GM23248 (cell line): Measurements from ENCODE around the gene PPP1R27.

ENCODE experiments used
- EZH2 ChIP-seq: fragments of 200-600 bp; sonication (generic); IDR thresholded peaks from 2 replicates; pipeline ENCODE4 v1.6.1; 2018; ENCODE audit warnings: antibody characterized with exemption, mild to moderate bottlenecking; ENCODE audit not compliant: insufficient read depth, poor library complexity, severe bottlenecking
- EZH2phosphoT487 ChIP-seq: fragments of 200-600 bp; sonication (generic); IDR thresholded peaks from 2 replicates; pipeline ENCODE4 v1.6.1; 2018; ENCODE audit warnings: antibody characterized with exemption, moderate library complexity, mild to moderate bottlenecking, low read depth; ENCODE audit not compliant: insufficient read depth

DNA sequence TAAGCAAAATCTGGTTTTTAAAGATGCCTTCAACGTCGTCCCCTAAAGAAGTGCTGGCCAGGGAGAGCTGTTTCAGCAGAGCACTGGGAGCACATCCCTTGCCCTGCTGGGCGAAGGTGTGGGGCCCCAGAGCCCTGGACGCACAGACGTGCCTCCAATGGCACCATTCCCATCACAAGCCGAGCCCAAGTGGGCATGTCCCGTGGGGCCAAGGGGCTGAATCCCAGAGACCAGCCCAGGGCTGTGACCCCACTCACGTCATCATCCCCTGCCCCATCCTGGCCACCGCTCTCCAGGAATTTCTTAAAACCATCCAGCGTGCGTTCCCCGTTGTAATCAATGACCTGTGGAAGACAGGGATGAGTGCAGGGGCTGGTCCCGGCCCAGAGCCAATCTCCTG, 10.0 kb upstream of the PPP1R27 start:
- TF ChIP-seq EZH2, result no peak
- TF ChIP-seq EZH2phosphoT487, result no peak
